SIG-M5 (cell line): ENCODE data around the gene PTPN4.
"Not testable (repeated sequence)": the region's sequence is repeated elsewhere in the genome, so short reads cannot be mapped to it uniquely, and the experiment has no call there.

Experiments used
- DNase-seq: peaks from one replicate; lab custom pipeline; 2025; lab: John Stamatoyannopoulos, UW

PTPN4 gene

DNA sequence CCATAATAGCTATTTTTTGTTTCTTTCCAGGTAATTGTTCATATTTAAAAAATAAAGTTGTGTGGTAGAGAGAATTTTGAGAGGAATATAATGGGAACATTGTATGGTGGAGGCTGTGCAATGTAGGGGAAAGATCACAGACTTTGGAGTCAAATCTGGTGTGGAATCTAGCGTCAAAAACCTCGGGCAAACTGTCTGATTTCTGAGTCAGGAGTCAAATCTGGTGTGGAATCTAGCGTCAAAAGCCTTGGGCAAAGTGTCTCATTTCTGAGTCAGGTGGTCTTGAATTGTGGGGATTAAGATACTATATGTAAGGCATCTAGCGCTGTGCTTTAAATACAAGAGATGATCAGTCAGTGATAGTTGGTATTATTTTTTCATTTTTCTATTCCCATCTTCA lies 5.1 kb downstream of the PTPN4 start:
- no peak for DNase-seq

- no peak for DNase-seq
Observed at GRCh38 chr2:119765433-119766002, 5.8 kb downstream of the PTPN4 start.

- DNase-seq = no peak
Observed at GRCh38 chr2:119766944-119767343, 7.2 kb downstream of the PTPN4 start.

GRCh38 chr2:119768742-119769141 lies 9.0 kb downstream of the PTPN4 start:
- no peak for DNase-seq

GRCh38 chr2:119769645-119770044 lies 9.9 kb downstream of the PTPN4 start:
- no peak for DNase-seq

GRCh38 chr2:119771331-119771730 lies 11.6 kb downstream of the PTPN4 start:
- no peak for DNase-seq

DNA sequence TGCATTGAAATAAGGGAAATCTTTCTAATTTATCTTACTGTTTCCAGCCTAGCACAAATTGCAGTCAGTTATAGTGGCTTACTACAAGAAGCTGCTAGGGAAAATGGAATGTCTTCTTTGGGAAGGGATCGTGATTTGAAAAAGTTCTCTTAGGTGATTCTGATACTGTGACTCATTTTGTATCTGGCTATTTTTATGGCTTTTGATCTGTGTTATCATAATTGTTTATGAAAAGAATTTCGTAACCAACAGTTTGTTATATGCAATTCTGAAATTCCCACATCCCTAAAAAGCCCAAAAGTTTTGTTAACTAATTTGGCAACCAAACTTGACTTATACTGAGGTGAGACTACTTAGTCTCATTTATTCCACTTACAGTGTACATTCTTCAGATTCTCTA lies 12.4 kb downstream of the PTPN4 start:
- DNase-seq = no peak

DNA sequence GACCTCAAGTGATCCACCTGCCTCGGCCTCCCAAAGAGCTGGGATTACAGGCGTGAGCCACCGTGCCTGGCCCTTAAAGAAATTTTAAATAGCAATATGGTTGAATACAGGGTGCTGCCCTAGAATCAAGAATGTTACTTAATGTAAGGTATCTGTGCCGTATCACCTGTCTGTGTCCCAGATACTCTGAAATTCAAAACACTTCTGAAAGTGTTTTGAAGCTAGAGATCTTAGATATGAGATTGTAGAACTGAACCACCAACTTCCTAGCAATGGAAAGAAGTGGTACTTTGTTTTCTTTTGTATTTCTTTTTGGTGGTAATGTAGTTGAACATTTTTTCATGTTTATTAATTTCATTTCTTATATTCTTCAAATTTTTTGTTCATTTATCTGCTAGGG lies 13.0 kb downstream of the PTPN4 start:
- DNase-seq = no peak

- DNase-seq = no peak
Observed at GRCh38 chr2:119774026-119774425, 14.3 kb downstream of the PTPN4 start.

GRCh38 chr2:119775102-119775501 lies 15.4 kb downstream of the PTPN4 start:
- DNase-seq = no peak

- DNase-seq = no peak
Observed at GRCh38 chr2:119782308-119783027, 22.7 kb downstream of the PTPN4 start.

- DNase-seq = no peak
Observed at GRCh38 chr2:119784876-119785275, 25.2 kb downstream of the PTPN4 start.

DNA sequence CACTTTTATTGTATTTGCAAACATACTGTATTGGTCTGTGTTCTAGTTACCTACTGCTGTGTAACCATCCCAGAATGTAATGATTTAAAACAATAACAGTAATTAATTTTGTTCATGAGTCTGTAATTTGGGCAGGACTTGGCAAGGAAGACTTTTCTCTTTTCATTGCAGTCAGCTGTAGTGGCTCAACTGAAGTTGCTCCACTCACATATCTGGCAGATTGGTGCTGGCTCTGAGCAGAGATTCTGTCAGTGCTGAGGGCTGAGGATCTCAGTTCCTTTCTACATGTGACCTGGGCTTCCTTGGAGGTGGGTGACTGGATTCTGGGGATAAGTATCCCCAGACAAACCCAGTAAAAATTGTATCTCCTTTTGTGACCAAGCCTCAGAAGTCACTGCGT lies 26.6 kb downstream of the PTPN4 start:
- DNase-seq = no peak

GRCh38 chr2:119788752-119789151 lies 29.0 kb downstream of the PTPN4 start:
- no peak for DNase-seq

GRCh38 chr2:119790466-119790865 lies 30.7 kb downstream of the PTPN4 start:
- no peak for DNase-seq

DNA sequence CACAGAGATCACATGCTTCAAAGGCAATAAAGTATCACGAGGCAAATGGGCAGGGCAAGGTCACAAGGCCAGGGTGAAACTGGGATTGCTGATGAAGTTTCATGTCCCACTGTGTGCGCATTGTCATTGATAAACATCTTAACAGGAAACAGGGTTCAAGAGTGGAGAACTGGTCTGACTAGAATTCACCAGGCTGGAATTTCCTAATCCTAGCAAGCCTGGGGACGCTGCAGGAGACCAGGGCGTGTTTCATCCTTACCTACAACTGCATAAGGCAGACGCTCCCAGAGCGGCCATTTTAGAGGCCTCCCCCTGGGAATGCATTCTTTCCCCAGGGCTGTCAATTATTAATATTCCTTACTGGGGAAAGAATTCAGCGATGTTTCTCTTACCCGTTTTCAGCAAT lies 33.2 kb downstream of the PTPN4 start:
- DNase-seq = no peak

GRCh38 chr2:119794237-119794636 lies 34.5 kb downstream of the PTPN4 start:
- DNase-seq = no peak

- no peak for DNase-seq
Observed at GRCh38 chr2:119795309-119796303, 35.9 kb downstream of the PTPN4 start.

GRCh38 chr2:119800376-119800902 lies 40.7 kb downstream of the PTPN4 start:
- no peak for DNase-seq

GRCh38 chr2:119801040-119801439 lies 41.3 kb downstream of the PTPN4 start:
- DNase-seq = no peak

DNA sequence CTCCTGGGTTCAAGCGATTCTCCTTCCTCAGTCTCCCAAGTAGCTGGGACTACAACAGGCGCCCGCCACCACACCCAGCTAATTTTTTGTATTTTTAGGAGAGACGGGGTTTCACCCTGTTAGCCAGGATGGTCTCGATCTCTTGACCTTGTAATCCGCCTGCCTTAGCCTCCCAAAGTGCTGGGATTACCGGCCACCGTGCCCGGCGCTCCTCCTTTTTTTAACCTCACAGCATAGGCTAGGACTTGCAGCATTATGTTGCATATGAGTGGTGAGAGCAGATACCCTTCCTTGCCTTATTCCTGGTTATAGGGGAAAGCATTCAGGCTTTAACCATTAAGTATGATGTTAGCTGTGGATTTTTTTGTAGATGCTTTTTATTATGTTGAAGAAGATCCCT lies 42.3 kb downstream of the PTPN4 start:
- not testable (repeated sequence) for DNase-seq

- DNase-seq = no peak
Observed at GRCh38 chr2:119803101-119803500, 43.4 kb downstream of the PTPN4 start.

DNA sequence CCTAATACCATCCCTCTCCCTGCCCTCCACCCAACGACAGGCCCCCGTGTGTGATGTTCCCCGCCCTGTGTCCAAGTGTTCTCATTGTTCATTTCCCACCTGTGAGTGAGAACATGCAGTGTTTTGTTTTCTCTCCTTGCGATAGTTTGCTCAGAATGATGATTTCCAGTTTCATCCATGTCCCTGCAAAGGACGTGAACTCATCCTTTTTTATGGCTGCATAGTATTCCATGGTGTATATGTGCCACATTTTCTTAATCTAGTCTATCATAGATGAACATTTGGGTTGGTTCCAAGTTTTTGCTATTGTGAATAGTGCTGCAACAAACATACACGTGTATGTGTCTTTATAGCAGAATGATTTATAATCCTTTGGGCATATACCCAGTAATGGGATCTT lies 44.7 kb downstream of the PTPN4 start:
- DNase-seq = not testable (repeated sequence)
